SK-N-SH (cell line): ENCODE measurements around the gene SCNN1A. TPM values are rescaled to one million over a fixed set of nuclear protein-coding genes. Genes with fewer than 3 reads are reported as not detected.

Source experiments
- CTCF ChIA-PET: fragments of 300-600, 350-600 bp; formaldehyde crosslinking; extraction: SDS; loops from one replicate; lab custom pipeline; 2021; lab: Yijun Ruan, JAX
- POLR2A ChIA-PET: fragments of 350-600 bp; sonication (Branson Sonifier 250); formaldehyde crosslinking; extraction: SDS; loops from one replicate; lab custom pipeline; 2020; ENCODE audit warnings: antibody characterized with exemption, inconsistent platforms; lab: Yijun Ruan, JAX
- DNase-seq: peaks from one replicate; pipeline ENCODE4 v3.0.0; 2012
- H2AFZ ChIP-seq: fragments of 200-600 bp; sonication (generic); 2 replicates; pipeline ENCODE4 v1.8.1; 2016; ENCODE audit warnings: antibody characterized with exemption, mild to moderate bottlenecking, low read depth
- H3F3A ChIP-seq: fragments of 200-600 bp; sonication (generic); replicated peaks from 2 replicates; pipeline ENCODE3; 2016; ENCODE audit warnings: antibody characterized with exemption, mild to moderate bottlenecking; ENCODE audit not compliant: insufficient read depth
- H3K27ac ChIP-seq, 2 experiments: fragments of 200-500 bp in 1 of 2; fragments of 200-600 bp in 1 of 2; sonication (Bioruptor generic) in 1 of 2; sonication (generic), shearing (Covaris generic) in 1 of 2; 2 replicates each; pipeline versions ENCODE4 v1.5.1 to v1.6.1; 2014 to 2016; ENCODE audit warnings: low read depth in 2 of 2, inconsistent platforms in 1 of 2, low read length in 1 of 2, mild to moderate bottlenecking in 1 of 2, mixed read lengths in 1 of 2
- H3K27me3 ChIP-seq: fragments of 200-600 bp; sonication (generic), shearing (Covaris generic); 2 replicates; pipeline ENCODE4 v1.6.1; 2016; ENCODE audit warnings: mixed run types; ENCODE audit not compliant: insufficient read depth
- H3K36me3 ChIP-seq, 2 experiments: fragments of 200-500 bp in 1 of 2; fragments of 200-600 bp in 1 of 2; sonication (Bioruptor generic) in 1 of 2; sonication (generic) in 1 of 2; replicated peaks in 1 of 2; 2 replicates each; pipeline versions ENCODE3 to v1.5.1; 2014 to 2016; ENCODE audit warnings: low read length in 1 of 2, mild to moderate bottlenecking in 1 of 2; ENCODE audit not compliant: insufficient read depth in 2 of 2, control insufficient read depth in 1 of 2
- H3K4me1 ChIP-seq, 2 experiments: fragments of 200-500 bp in 1 of 2; fragments of 200-600 bp in 1 of 2; sonication (Bioruptor generic) in 1 of 2; sonication (generic), shearing (Covaris generic) in 1 of 2; 2 replicates each; pipeline versions ENCODE4 v1.5.1 to v1.6.1; 2014 to 2016; ENCODE audit warnings: low read depth in 1 of 2, low read length in 1 of 2, mixed run types in 1 of 2; ENCODE audit not compliant: insufficient read depth in 2 of 2, control insufficient read depth in 1 of 2
- H3K4me2 ChIP-seq: fragments of 200-600 bp; sonication (generic), shearing (Covaris generic); 2 replicates; pipeline ENCODE4 v1.6.1; 2017; ENCODE audit warnings: mixed run types
- H3K4me3 ChIP-seq, 2 experiments: fragments of 200-500 bp in 1 of 2; fragments of 200-600 bp in 1 of 2; sonication (Bioruptor generic) in 1 of 2; sonication (generic), shearing (Covaris generic) in 1 of 2; 2 replicates each; pipeline versions ENCODE4 v1.5.1 to v1.8.1; 2014 to 2016; ENCODE audit warnings: low read depth in 2 of 2, inconsistent platforms in 1 of 2, low read length in 1 of 2, mild to moderate bottlenecking in 1 of 2, mixed read lengths in 1 of 2, moderate library complexity in 1 of 2
- H3K79me2 ChIP-seq: fragments of 200-600 bp; sonication (generic); 2 replicates; pipeline ENCODE4 v1.8.1; 2017; ENCODE audit warnings: mild to moderate bottlenecking; ENCODE audit not compliant: insufficient read depth
- H3K9ac ChIP-seq: fragments of 200-600 bp; sonication (generic); 2 replicates; pipeline ENCODE4 v1.6.1; 2017; ENCODE audit warnings: mixed run types
- H3K9me2 ChIP-seq: fragments of 200-600 bp; sonication (generic); 2 replicates; pipeline ENCODE4 v1.6.1; 2017; ENCODE audit warnings: mixed run types
- H3K9me3 ChIP-seq: fragments of 200-600 bp; sonication (generic); 2 replicates; pipeline ENCODE4 v1.6.1; 2017; ENCODE audit warnings: mixed run types, mild to moderate bottlenecking, moderate library complexity
- H4K20me1 ChIP-seq: fragments of 200-600 bp; sonication (generic); 2 replicates; pipeline ENCODE4 v1.6.1; 2017; ENCODE audit warnings: mild to moderate bottlenecking, mixed run types; ENCODE audit not compliant: insufficient read depth
- EP300 ChIP-seq, 2 experiments: IDR thresholded peaks; 2 replicates each; pipeline versions ENCODE4 v1.4.0 to v1.6.1; 2012; ENCODE audit warnings: borderline replicate concordance in 1 of 2, low read depth in 1 of 2, low read length in 1 of 2
- JUND ChIP-seq: IDR thresholded peaks from 2 replicates; pipeline ENCODE4 v1.4.0; 2012
- NRF1 ChIP-seq: IDR thresholded peaks from 2 replicates; pipeline ENCODE4 v1.6.1; 2012; ENCODE audit warnings: low read depth, mild to moderate bottlenecking, low read length
- RAD21 ChIP-seq: IDR thresholded peaks from 2 replicates; pipeline ENCODE4 v1.6.1; 2012; ENCODE audit warnings: mild to moderate bottlenecking, low read length
- RCOR1 ChIP-seq: fragments of 150-350 bp; IDR thresholded peaks from 2 replicates; pipeline ENCODE4 v1.6.1; 2017; ENCODE audit warnings: antibody characterized with exemption, low read length
- REST ChIP-seq: IDR thresholded peaks from 2 replicates; pipeline ENCODE4 v1.6.1; 2012; ENCODE audit warnings: mild to moderate bottlenecking, low read depth, low read length, moderate library complexity
- RXRA ChIP-seq: IDR thresholded peaks from 2 replicates; pipeline ENCODE4 v1.4.0; 2012; ENCODE audit warnings: low read depth, mild to moderate bottlenecking, borderline replicate concordance
- TAF1 ChIP-seq: IDR thresholded peaks from 2 replicates; pipeline ENCODE4 v1.6.1; 2012; ENCODE audit warnings: low read depth, mild to moderate bottlenecking, low read length, moderate library complexity, borderline replicate concordance
- TEAD4 ChIP-seq: IDR thresholded peaks from 2 replicates; pipeline ENCODE4 v1.4.0; 2012; ENCODE audit warnings: mild to moderate bottlenecking, borderline replicate concordance; ENCODE audit not compliant: insufficient read depth
- USF2 ChIP-seq: fragments of 150-350 bp; IDR thresholded peaks from 2 replicates; pipeline ENCODE4 v1.6.1; 2017; ENCODE audit warnings: antibody characterized with exemption, low read length, low read depth, borderline replicate concordance
- YY1 ChIP-seq: IDR thresholded peaks from 2 replicates; pipeline ENCODE4 v1.4.0; 2012; ENCODE audit warnings: low read depth, mild to moderate bottlenecking
- WGBS: methylation state at CpG from one replicate; pipeline ENCODE4 v1.1.6; 2017; ENCODE audit warnings: low lambda C conversion rate; 5-methylcytosine and 5-hydroxymethylcytosine counted together
- polyA plus RNA-seq, 3 experiments: library from polyadenylated mRNA; depleted of rRNA; stranded (reverse); fragments of >200 nt; gene quantifications; 2 replicates each; pipeline ENCODE4 v1.2.3, GENCODE V29; 2012

SCNN1A gene
- polyA plus RNA-seq, 1 of the 3 experiments (the other 2 are of a cell fraction), result 1.6 TPM

- H3K4me2 ChIP-seq, result no peak overlapping the region
- H4K20me1 ChIP-seq, result no peaks in the 10 kb centered on the region
- peaks cover 3 to 26% of the 10 kb centered on the region in 2 experiments; a peak in 3 of 4 replicates for H3K4me1 ChIP-seq
- H3K27me3 ChIP-seq, result no peaks in the 10 kb centered on the region
- no peak overlapping the region for H3K9ac ChIP-seq
- H3K9me2 ChIP-seq, result no peaks in the 10 kb centered on the region
- no peaks in the 10 kb centered on the region for H3K9me3 ChIP-seq
- no peaks in the 10 kb centered on the region for H3K79me2 ChIP-seq
- ChIA-PET POLR2A (interaction anchor here (0.6 kb wide), 1 partner anchor 821 kb away, joined by 3 read pairs; no protein-coding TSS in a partner anchor), CTCF (interaction anchor here (0.6 to 2.4 kb wide), 3 partner anchors 18 to 59 kb away, joined by 3 to 6 read pairs (median 3); no protein-coding TSS in a partner anchor)
- 81% methylated on average over 15 of the region's 15 CpGs for WGBS
- no peak overlapping the region for H2AFZ ChIP-seq
- peaks cover 25% of the 10 kb centered on the region for H3F3A ChIP-seq
- H3K4me3 ChIP-seq, result no peak overlapping the region
- no peaks in the 10 kb centered on the region for H3K36me3 ChIP-seq
- TF ChIP-seq EP300 (IDR thresholded peaks at IDR 0.05; ENCODE audit: borderline replicate concordance in 1 of 2, low read depth in 1 of 2, low read length in 1 of 2) (no peak), YY1 (no peak), RAD21 (no peak), TAF1 (no peak), NRF1 (no peak), TEAD4 (no peak), REST (no peak), USF2 (no peak), RCOR1 (no peak), RXRA (no peak), JUND (no peak)
- TF ChIP-seq, all 33 proteins: peak for 0
- no peak overlapping the region for H3K27ac ChIP-seq
- DNase-seq, result no peak
Measured at GRCh38 chr12:6367969-6368892, 7.1 kb downstream of the SCNN1A start.
